Neural cell (in vitro differentiated cells): Measurements from ENCODE around the gene MIF.

ENCODE experiments used
- EP300 ChIP-seq: fragments of 450-650 bp; conservative IDR thresholded peaks from 2 replicates; pipeline ENCODE4 v1.6.1; 2014; ENCODE audit warnings: antibody characterized with exemption, mild to moderate bottlenecking, moderate library complexity; ENCODE audit not compliant: poor library complexity, severe bottlenecking
- EZH2 ChIP-seq: fragments of 200-600, 300-800 bp; shearing (Covaris generic), sonication (generic); IDR thresholded peaks from 2 replicates; pipeline ENCODE4 v1.6.1; 2014; ENCODE audit warnings: antibody characterized with exemption, low read length, borderline replicate concordance, mild to moderate bottlenecking; ENCODE audit not compliant: insufficient read depth, poor library complexity, severe bottlenecking
- RAD21 ChIP-seq: fragments of 450-650 bp; conservative IDR thresholded peaks from 2 replicates; pipeline ENCODE4 v1.6.1; 2014; ENCODE audit warnings: antibody characterized with exemption, mild to moderate bottlenecking, moderate library complexity
- TAF1 ChIP-seq: IDR thresholded peaks from 2 replicates; pipeline ENCODE4 v1.6.1; 2012; ENCODE audit warnings: low read depth
- TF ChIP-seq, protein P1 (sequence below): fragments of 450-650 bp; IDR thresholded peaks from 2 replicates; pipeline ENCODE4 v1.5.1; 2014; ENCODE audit warnings: antibody characterized with exemption, mild to moderate bottlenecking, moderate library complexity; ENCODE audit not compliant: poor library complexity, severe bottlenecking
- TF ChIP-seq, protein P2 (sequence below): IDR thresholded peaks from 2 replicates; pipeline ENCODE4 v1.6.1; 2012; ENCODE audit warnings: borderline replicate concordance

DNA sequence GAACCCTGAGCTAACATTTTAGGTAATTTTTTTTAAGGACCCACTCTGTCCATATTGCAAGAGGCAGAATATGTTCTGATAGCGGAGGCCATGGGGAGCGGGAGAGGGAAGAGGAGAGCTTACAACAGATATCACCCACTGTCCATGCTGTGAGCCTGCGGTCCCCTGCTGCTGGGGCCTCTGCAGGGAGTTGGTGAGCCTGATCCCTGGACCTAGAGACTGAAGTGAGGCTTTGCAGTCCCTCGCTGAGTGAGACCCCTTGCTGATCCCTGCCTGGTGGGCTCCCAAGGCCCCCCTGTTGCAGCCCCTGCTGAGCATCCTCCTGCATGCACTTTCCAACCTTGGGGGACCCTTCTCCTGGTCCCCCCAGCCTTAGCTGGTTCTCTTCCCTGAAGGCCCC is 12.5 kb downstream of the MIF start:
- no peak for TF ChIP-seq EZH2
- TF ChIP-seq, protein P1, sequence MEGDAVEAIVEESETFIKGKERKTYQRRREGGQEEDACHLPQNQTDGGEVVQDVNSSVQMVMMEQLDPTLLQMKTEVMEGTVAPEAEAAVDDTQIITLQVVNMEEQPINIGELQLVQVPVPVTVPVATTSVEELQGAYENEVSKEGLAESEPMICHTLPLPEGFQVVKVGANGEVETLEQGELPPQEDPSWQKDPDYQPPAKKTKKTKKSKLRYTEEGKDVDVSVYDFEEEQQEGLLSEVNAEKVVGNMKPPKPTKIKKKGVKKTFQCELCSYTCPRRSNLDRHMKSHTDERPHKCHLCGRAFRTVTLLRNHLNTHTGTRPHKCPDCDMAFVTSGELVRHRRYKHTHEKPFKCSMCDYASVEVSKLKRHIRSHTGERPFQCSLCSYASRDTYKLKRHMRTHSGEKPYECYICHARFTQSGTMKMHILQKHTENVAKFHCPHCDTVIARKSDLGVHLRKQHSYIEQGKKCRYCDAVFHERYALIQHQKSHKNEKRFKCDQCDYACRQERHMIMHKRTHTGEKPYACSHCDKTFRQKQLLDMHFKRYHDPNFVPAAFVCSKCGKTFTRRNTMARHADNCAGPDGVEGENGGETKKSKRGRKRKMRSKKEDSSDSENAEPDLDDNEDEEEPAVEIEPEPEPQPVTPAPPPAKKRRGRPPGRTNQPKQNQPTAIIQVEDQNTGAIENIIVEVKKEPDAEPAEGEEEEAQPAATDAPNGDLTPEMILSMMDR: no peak
- TF ChIP-seq TAF1: no peak
- no peak for TF ChIP-seq RAD21
- TF ChIP-seq EP300: no peak
- TF ChIP-seq, protein P2, sequence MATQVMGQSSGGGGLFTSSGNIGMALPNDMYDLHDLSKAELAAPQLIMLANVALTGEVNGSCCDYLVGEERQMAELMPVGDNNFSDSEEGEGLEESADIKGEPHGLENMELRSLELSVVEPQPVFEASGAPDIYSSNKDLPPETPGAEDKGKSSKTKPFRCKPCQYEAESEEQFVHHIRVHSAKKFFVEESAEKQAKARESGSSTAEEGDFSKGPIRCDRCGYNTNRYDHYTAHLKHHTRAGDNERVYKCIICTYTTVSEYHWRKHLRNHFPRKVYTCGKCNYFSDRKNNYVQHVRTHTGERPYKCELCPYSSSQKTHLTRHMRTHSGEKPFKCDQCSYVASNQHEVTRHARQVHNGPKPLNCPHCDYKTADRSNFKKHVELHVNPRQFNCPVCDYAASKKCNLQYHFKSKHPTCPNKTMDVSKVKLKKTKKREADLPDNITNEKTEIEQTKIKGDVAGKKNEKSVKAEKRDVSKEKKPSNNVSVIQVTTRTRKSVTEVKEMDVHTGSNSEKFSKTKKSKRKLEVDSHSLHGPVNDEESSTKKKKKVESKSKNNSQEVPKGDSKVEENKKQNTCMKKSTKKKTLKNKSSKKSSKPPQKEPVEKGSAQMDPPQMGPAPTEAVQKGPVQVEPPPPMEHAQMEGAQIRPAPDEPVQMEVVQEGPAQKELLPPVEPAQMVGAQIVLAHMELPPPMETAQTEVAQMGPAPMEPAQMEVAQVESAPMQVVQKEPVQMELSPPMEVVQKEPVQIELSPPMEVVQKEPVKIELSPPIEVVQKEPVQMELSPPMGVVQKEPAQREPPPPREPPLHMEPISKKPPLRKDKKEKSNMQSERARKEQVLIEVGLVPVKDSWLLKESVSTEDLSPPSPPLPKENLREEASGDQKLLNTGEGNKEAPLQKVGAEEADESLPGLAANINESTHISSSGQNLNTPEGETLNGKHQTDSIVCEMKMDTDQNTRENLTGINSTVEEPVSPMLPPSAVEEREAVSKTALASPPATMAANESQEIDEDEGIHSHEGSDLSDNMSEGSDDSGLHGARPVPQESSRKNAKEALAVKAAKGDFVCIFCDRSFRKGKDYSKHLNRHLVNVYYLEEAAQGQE: no peak
